Left ventricle myocardium superior (tissue), 1 donor: ENCODE data around the gene TNFAIP3. TPM values are rescaled to one million over a fixed set of nuclear protein-coding genes. Genes with fewer than 3 reads are reported as not detected.
"Not testable (repeated sequence)": the region's sequence is repeated elsewhere in the genome, so short reads cannot be mapped to it uniquely, and the experiment has no call there.

Experiments
- ATAC-seq: fragments of 200-7000 bp; cut with Tn5 transposase; one replicate; pipeline ENCODE4 v1.9.1; 2020; ENCODE audit warnings: mild to moderate bottlenecking, moderate library complexity
- DNase-seq: peaks from one replicate; pipeline ENCODE4 v3.0.0-alpha.2; 2020
- intact Hi-C: fragments of 100-400 bp; cut with micrococcal nuclease; formaldehyde crosslinking; loops from one replicate; pipeline ENCODE4 v1.11.0; 2022
- long read RNA-seq: library from polyadenylated mRNA; unstranded; transcript quantifications from one replicate; pipeline ENCODE4 v2.0.0, GENCODE V29; 2021
- total RNA-seq: library from RNA; stranded (reverse); fragmentation: NEBNext Ultra II Directional; extraction: Animal tissue kit (Norgen Biotek cat#: 25700); gene quantifications from one replicate; pipeline ENCODE4 v1.2.1, GENCODE V29; 2021
- donor health status: DM: no; HTN: yes; CAD: no; lungs with severe emphysema.

The TNFAIP3 gene
- total RNA-seq: 9.9 TPM
- long read RNA-seq, full-length matches to known transcripts: 1 of 2 reads
- long read RNA-seq, partial matches to known transcripts: 1 of 2 reads
- long read RNA-seq, other reads (novel, unspliced or antisense): 0 of 2 reads

GRCh38 chr6:137866914-137867684 is at the start of gene TNFAIP3:
TNFAIP3 (plus strand) TSS chr6:137867259; CDS start chr6:137871228, 3,969 bp downstream.
- DNase-seq (peak; percentile 95), ATAC-seq (peak; percentile 92)
- intact Hi-C loops: no loop called here

GRCh38 chr6:137818440-137818839 is 48.6 kb upstream of the TNFAIP3 start:
- DNase-seq: no peak
- intact Hi-C loops: no loop called here
- no peak for ATAC-seq

DNA sequence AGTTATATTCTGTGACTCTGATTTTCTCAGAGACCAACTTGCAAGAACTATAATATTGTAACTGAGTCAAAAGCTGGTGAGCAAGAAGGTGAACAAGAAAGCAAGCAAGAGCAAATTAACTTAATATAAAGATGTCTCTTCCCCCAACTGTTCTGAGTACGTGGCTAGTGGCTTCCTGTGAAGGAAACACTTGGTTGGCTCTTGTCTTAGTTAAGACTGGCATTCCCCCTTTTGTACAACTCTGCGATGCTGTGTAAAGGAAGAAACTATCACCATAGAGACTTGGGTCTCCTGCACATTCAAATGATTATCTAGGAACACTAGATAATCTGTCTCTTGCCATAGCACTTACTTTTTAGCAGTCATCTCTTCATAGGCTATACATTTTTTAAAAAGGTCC is 47.3 kb upstream of the TNFAIP3 start:
- DNase-seq: no peak
- ATAC-seq: no peak
- intact Hi-C loops: no loop called here

DNA sequence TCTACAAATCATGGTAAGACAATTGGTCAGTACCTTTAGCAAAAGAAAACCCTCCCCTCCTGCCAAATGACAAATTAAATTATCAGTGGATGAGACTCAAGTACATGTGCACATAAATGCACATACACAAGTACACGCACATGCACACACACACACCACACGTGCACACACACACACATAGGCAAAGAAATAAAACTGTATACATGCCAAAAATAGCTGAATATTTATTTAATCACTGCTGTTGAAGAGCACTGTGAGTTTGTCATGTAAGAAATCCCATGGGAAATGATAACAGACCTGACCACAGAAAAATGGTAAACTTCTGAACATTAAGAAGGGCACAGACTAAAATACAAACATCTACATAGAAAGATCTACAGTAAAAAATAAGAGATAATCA is 46.6 kb upstream of the TNFAIP3 start:
- intact Hi-C loops: no loop called here
- no peak for DNase-seq
- no peak for ATAC-seq

DNA sequence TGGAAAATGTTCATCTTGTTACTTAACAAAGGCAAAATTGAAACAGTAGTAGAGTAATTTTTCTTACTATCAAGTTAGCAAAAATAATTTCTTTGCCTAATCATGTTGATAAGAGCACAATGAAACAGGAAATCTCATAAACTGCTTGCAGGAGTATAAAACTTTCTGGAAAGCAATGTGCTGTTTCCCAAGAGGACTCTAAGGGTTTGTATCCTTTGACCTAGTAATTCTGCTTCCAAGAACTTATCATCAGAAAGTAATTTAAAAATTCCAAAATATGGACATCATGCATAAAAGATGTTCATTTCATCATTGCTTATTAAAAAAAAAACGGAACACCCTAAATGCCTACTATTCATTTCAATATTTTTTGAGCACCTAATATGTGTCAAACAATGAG is 46.1 kb upstream of the TNFAIP3 start:
- intact Hi-C loops: no loop called here
- ATAC-seq (peak; percentile 61), DNase-seq (no peak)

DNA sequence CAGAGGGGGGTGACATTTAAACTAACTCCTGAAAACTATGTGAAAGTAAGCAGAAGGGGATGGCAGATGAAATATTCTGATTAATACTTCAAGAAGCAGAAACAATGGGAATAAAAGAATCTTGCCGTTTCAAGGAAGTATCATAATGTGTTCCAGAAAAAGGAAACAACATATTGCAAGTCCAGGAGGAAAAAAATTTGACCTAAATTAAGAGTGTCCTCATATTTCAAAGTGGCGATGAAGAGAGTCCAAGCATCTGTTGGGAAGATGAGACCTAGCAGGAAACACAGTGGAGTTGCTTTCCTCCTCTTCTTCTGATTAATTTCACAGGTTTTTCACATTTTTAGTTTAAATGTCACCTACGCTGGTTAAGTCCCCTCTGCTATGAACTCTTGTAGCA is 45.6 kb upstream of the TNFAIP3 start:
- DNase-seq (no peak), ATAC-seq (no peak)
- intact Hi-C loops: no loop called here

- DNase-seq (peak; percentile 76), ATAC-seq (peak; percentile 89)
- intact Hi-C loops: no loop called here
Observed at GRCh38 chr6:137823826-137824555, 43.1 kb upstream of the TNFAIP3 start.

DNA sequence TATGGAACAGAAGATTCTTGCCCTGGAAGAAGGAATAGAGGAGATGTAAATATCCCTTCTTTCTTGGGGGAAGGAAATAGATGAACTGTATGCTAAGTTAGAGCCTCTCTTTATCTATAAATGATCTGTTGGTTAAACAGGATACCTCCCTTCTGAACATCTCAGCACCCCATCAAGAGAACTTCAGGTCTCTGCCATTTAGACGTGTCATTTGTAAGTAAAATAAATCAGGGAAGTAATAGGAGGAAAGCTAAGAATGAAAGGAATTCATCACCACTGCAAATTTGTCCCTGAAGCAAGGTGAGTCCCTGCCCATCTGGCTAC is 42.5 kb upstream of the TNFAIP3 start:
- intact Hi-C loops: no loop called here
- no peak for ATAC-seq
- DNase-seq: no peak

- DNase-seq (no peak), ATAC-seq (peak; percentile 56)
- intact Hi-C loops: no loop called here
Observed at GRCh38 chr6:137824896-137825295, 42.2 kb upstream of the TNFAIP3 start.

DNA sequence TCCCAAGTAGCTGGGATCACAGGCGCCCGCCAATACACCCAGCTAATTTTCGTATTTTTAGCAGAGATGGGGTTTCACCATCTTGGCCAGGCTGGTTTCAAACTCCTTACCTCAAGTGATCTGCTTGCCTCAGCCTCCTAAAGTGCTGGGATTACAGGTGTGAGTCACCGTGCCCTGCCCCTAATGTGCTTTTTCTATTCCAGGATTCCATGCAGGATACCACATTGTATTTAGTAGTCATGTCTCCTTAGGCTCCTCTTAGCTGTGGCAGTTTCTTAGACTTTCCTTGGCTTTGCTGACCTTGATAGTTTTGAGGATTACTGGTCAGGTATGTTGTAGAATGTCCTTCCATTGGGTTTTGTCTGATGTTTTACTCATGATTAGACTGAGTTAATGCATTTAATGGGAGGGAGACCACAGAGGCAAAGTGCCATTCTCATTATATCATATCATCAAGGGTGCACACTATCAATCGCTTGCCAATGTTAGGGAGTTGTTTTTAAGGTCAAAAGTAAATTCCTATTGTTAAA is 39.6 kb upstream of the TNFAIP3 start:
- ATAC-seq: no peak
- intact Hi-C loops: no loop called here
- no peak for DNase-seq

DNA sequence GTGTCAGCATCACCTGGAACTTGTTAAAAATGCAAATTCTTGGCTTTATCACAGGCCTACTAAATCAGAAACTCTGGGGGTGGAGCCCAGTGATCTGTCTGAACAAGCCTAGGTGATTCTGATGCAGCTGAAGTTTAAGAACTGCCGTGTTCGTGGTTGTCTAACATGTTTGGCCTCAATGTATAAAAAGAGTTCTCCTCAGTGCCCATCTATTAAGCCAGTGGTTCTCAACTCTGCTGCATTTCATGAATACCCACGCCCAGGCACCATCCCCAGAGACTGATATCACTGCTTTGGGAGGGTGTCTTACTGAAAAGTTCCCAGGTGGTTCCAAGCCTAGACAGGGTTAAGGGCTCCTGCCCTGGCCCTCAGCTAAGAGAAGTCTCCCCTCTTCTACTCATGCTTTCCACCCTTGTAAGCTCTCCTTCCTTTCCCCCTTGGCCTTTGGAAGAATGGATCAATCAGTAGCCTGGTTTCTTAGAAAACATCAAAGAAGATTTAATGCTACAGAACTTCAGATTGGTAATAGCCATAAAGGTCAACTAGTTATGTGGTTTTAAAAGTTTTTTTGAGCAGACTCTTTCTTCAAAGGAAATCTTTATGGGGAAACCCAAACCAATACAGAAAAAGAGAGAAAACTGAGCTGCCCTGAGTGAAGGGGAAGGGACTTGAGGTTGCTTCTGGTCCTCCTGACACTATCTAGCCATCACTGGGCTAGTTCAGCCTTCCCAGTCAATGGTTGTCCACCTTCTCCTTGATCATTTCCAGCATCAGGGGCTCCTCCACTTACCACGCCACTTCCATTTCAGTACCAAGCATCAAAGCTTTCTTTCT is 38.9 kb upstream of the TNFAIP3 start:
- intact Hi-C loops: no loop called here
- ATAC-seq: no peak
- DNase-seq: no peak

DNA sequence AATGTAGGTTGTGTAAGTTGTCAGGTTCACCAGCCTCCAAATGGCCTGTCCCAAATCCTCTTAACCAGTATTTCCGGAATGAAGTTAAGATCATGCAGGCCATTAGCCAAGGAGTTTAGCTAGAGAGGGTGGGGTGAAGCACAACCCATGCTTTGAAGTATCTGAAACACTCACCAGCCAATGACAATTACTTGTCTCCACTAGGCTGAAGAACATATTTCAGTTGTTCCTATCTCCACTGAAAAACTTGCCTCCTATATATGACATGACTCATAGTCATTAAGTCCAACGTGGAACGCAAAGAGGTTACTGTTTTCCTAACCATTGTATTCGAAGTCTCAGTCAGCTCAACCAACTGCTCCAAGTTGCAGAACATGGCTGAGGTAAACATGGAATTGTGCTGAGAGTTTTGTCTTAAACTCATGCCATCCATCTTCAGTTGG is 37.4 kb upstream of the TNFAIP3 start:
- ATAC-seq (no peak), DNase-seq (no peak)
- intact Hi-C loops: no loop called here

DNA sequence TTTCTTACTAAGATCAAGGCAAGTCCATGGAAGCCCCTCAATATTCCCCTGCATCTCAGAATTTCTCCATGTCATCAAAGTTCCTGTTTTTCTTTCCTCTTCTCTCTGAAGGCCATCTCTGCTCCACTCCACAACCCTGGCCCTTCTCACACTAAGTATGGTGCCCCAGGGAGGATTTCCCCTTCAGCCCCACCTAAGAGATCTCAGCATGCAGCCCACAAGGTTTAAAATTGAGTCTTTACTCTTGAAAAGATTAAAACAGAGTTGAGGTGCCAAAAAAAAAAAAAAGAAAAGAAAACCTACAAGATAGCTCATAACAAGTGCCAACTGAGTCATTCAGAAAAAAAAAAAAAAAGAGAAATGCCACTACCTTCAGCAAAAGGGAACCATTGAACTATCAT is 36.5 kb upstream of the TNFAIP3 start:
- no peak for DNase-seq
- intact Hi-C loops: no loop called here
- ATAC-seq: no peak

DNA sequence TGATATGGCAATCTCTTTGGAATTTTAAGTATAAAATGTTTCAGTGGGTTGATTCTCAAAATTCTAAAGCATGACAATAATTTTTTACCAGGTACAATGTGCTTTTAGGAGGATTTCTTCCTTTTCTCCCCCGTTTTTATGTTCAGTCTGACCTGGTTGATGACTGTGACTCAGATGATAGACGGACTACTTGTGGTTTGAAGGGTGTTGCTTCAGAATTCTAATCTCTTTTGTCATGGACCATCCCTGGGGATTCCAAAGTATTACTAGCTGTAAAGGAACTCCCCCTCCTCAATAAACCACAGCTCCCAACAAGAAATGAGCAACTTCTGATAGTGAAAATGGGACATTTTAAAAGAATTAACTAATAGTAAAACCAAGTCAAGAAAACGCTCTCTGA is 34.9 kb upstream of the TNFAIP3 start:
- DNase-seq (no peak), ATAC-seq (no peak)
- intact Hi-C loops: no loop called here

- intact Hi-C loops: no loop called here
- DNase-seq (no peak), ATAC-seq (no peak)
Observed at GRCh38 chr6:137834508-137834907, 32.6 kb upstream of the TNFAIP3 start.

DNA sequence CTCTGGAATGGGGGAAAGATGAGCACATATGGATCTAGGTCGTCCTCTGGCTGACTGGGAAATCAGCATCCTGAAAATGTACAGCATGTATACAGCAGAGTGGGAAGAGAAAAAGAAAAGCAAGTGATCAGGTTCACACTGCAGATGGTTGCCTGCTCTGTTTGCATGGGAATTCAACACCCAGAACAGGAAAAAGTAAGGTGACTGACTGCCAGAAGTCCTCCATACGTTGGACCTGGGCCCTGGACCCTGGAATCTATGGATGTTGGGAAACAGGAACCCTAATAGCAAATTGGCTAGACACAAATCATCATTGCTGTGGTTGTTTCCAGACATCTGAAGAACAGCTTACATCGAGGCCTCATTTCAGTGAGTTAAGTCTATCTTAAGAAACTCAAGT is 30.3 kb upstream of the TNFAIP3 start:
- DNase-seq (no peak), ATAC-seq (no peak)
- intact Hi-C loops: no loop called here

GRCh38 chr6:137838090-137838489 is 29.0 kb upstream of the TNFAIP3 start:
- intact Hi-C loops, DNase-seq: not testable (repeated sequence)

GRCh38 chr6:137838597-137838996 is 28.5 kb upstream of the TNFAIP3 start:
- intact Hi-C loops, DNase-seq, ATAC-seq: not testable (repeated sequence)

More at GRCh38 chr6:137838090-137838489, 29.0 kb upstream of the TNFAIP3 start:
- ATAC-seq: not testable (repeated sequence)

DNA sequence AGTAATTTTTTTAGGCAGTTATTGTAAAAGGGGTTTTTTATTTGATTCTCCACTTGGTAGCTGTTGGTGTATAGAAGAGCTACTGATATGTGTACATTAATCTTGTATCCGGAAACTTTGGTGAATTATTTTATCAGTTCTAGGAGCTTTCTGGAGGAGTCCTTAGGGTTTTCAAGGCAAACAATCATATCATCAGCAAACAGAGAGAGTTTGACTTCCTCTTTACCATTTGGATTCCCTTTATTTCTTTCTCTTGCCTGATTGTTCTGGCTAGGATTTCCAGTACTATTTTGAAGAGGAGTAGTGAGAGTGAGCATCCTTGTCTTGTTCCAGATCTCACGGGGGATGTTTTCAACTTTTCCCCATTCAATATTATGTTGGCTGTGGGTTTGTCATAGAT is 28.0 kb upstream of the TNFAIP3 start:
- ATAC-seq (no peak), DNase-seq (no peak)
- intact Hi-C loops: no loop called here
